GM21723 (cell line): ENCODE measurements around the gene RFX1.
"Not testable (repeated sequence)": the region's sequence is repeated elsewhere in the genome, so short reads cannot be mapped to it uniquely, and the experiment has no call there.

ENCODE experiments used
- ATAC-seq: cut with Tn5 transposase; IDR thresholded peaks from one replicate; pipeline ENCODE4 v1.9.1; 2021; ENCODE audit warnings: mild to moderate bottlenecking, moderate library complexity; ENCODE audit not compliant: unreplicated experiment

Gene RFX1

GRCh38 chr19:14006085-14006765 lies at the start of gene RFX1:
Gene RFX1 (minus strand): TSS chr19:14006320. CDS start chr19:13993843, 12,477 bp downstream.
- peak; percentile 76 for ATAC-seq

- ATAC-seq, result no peak
Observed at GRCh38 chr19:14055396-14055795, 49.3 kb upstream of the RFX1 start.

- no peak for ATAC-seq
Observed at GRCh38 chr19:14054721-14055120, 48.6 kb upstream of the RFX1 start.

- ATAC-seq, result no peak
Observed at GRCh38 chr19:14054099-14054498, 48.0 kb upstream of the RFX1 start.

GRCh38 chr19:14053500-14053899 lies 47.4 kb upstream of the RFX1 start:
- ATAC-seq, result no peak

- no peak for ATAC-seq
Observed at GRCh38 chr19:14053032-14053431, 46.9 kb upstream of the RFX1 start.

GRCh38 chr19:14052470-14052869 lies 46.4 kb upstream of the RFX1 start:
- ATAC-seq, result no peak

GRCh38 chr19:14051980-14052379 lies 45.9 kb upstream of the RFX1 start:
- ATAC-seq, result no peak

- ATAC-seq, result not testable (repeated sequence)
Observed at GRCh38 chr19:14050961-14051360, 44.8 kb upstream of the RFX1 start.

GRCh38 chr19:14050512-14050911 lies 44.4 kb upstream of the RFX1 start:
- ATAC-seq, result no peak

GRCh38 chr19:14048443-14049153 lies 42.5 kb upstream of the RFX1 start:
- no peak for ATAC-seq

GRCh38 chr19:14047866-14048265 lies 41.7 kb upstream of the RFX1 start:
- ATAC-seq, result not testable (repeated sequence)

- not testable (repeated sequence) for ATAC-seq
Observed at GRCh38 chr19:14042659-14043608, 36.8 kb upstream of the RFX1 start.

GRCh38 chr19:14039181-14039580 lies 33.1 kb upstream of the RFX1 start:
- no peak for ATAC-seq

GRCh38 chr19:14035706-14036105 lies 29.6 kb upstream of the RFX1 start:
- no peak for ATAC-seq

- not testable (repeated sequence) for ATAC-seq
Observed at GRCh38 chr19:14035159-14035558, 29.0 kb upstream of the RFX1 start.

GRCh38 chr19:14033946-14034345 lies 27.8 kb upstream of the RFX1 start:
- no peak for ATAC-seq

- no peak for ATAC-seq
Observed at GRCh38 chr19:14031719-14032480, 25.8 kb upstream of the RFX1 start, which contains the start of gene IL27RA. Gene IL27RA (plus strand): TSS chr19:14031762. CDS start chr19:14031873, 111 bp downstream.

GRCh38 chr19:14030997-14031718 lies 25.0 kb upstream of the RFX1 start:
- no peak for ATAC-seq

- no peak for ATAC-seq
Observed at GRCh38 chr19:14028901-14029300, 22.8 kb upstream of the RFX1 start.
